ENCODE data around the gene TCEA2.
A peak's percentile ranks its signal among the peaks of the same experiment; 100 is the strongest.

Gene TCEA2

DNA sequence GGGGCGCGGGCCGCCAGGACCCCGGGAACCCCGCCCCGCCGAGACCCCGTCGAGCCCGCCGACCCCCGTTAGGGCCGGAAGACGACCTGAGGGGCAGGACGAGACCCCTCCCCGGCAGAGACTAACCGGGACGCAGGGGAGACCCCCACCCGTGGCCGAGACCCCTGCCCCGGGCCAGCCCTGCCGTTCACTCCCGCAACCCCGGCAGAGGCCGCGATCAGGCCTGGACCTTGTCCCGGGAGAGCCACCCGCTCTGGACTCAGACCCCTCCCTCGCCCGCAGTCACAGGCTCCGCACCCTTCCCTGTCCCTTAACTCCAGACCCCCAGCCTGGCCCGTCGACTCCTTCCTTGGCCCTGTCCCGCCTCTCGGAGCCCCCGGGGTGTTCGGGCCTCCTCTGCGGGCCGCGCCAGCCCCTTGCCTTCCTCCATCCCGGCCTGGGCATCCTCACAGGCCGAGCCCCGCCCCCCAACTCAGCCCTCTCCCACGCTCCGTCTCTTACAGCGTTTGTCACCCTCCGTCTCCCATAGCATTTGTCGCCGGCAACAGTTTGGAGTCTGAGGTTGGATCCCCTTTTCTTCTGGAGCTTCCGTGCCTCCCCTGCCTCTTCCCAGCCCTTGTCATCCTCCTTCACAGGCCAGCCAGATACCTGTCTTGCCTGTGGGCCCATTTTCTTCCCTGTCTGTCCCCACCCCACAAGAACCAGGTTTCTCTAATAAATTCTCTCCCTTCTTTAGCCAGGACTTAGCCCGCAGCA is 569 bp downstream of the TCEA2 start:
- Histone ChIP-seq H3K36me3 (ENCODE audit: insufficient read depth, low read length) (no peaks in the 10 kb centered on the region), H3K4me3 (ENCODE audit: low read depth in 1 of 2, low read length in 2 of 2) (peak overlapping the region; percentile 48 to 78), H3K9me3 (ENCODE audit: low read length) (no peaks in the 10 kb centered on the region), H3K27me3 (ENCODE audit: control insufficient read depth in 1 of 2, insufficient read depth in 2 of 2, low read length in 2 of 2) (no peaks in the 10 kb centered on the region), H3K4me1 (ENCODE audit: insufficient read depth, low read length) (peaks cover 18% of the 10 kb centered on the region), H3K27ac (ENCODE audit: low read depth, low read length) (peak overlapping the region; percentile 84), H3K9ac (ENCODE audit: low read length) (peak overlapping the region; percentile 41)

DNA sequence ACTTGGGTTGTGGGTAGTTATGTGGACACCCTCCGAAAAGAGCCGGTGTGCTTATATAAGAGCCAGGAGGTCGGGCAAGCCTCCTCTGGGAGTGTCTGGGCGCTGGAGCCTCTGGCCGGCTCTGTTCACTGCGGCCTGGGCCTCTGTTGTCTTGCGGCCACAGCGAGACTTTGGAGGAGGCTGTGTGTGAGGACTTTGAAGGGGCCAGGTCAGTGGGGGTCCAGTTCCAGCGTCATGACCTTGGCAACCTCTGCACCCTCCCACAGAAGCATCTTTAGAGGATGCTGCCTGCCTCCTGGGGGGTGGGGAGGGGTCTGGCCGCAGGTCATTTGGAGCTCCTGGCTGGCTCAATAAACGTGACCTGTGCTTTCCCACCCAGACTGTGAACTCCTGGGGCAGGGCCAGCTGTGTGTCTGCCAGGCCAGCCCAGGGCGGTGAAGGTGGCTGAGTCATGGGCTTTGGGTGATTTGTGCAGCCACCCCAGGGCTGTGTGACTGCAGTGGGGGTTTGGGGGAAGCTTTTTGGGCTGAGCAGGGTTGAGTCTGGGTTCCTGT is 1.2 kb downstream of the TCEA2 start:
- H3K9me3 ChIP-seq (ENCODE audit: low read length): no peaks in the 10 kb centered on the region
- peak overlapping the region; percentile 41 for H3K9ac ChIP-seq (ENCODE audit: low read length)
- H3K36me3 ChIP-seq (ENCODE audit: insufficient read depth, low read length): no peaks in the 10 kb centered on the region
- peak overlapping the region; percentile 84 for H3K27ac ChIP-seq (ENCODE audit: low read depth, low read length)
- no peaks in the 10 kb centered on the region for H3K27me3 ChIP-seq (ENCODE audit: control insufficient read depth in 1 of 2, insufficient read depth in 2 of 2, low read length in 2 of 2)
- peaks cover 18% of the 10 kb centered on the region for H3K4me1 ChIP-seq (ENCODE audit: insufficient read depth, low read length)
- peak overlapping the region in 1 of 2 donors; percentile 78 for H3K4me3 ChIP-seq (ENCODE audit: low read depth in 1 of 2, low read length in 2 of 2)

DNA sequence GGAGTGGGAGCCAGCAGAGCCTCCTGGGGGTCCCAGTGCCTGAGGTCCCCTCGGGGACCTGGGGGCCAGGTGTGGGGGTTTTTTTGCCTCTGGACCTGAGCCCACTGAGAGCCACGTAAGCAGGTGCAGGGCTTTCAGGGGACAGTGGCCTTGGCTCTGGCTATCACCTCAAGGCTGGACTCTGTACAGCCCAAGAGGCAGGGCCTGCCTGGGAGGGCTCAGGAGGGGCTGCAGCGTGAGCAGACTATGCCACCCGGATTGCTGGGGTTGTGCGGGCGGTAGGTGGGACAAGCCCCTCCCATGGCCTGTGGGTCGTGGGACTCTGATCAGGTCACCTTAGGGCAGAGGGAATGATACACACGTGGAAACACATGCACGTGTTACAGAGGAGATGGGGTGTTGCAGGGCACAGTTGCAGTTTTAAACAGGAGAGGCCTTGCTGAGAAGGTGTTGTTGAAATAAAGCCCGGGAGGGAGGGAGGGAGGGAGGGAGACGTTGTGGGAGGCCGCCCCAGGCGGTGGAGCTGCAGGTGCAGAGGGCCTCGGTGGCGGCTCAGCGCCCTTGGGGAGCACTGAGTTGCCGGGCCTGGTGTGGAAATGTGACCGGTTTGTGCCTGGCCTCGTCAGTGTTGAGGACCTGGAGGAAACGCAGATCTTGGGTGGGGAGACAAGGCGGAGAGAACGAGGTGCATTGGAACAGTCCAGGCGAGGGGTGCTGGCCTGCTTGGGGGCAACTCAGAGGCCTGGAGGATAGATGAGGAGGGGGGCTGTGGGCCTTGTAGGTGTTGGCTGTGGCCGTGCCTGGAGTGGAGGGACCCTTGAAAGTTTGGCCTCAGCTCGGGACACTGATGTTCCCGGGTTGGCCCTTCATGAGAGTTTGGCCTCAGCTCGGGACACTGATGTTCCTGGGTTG is 2.3 kb downstream of the TCEA2 start:
- Histone ChIP-seq H3K4me3 (ENCODE audit: low read depth in 1 of 2, low read length in 2 of 2) (no peak overlapping the region), H3K36me3 (ENCODE audit: insufficient read depth, low read length) (peaks cover 4% of the 10 kb centered on the region), H3K4me1 (ENCODE audit: insufficient read depth, low read length) (peaks cover 18% of the 10 kb centered on the region), H3K27me3 (ENCODE audit: control insufficient read depth in 1 of 2, insufficient read depth in 2 of 2, low read length in 2 of 2) (no peaks in the 10 kb centered on the region), H3K9ac (ENCODE audit: low read length) (no peak overlapping the region), H3K27ac (ENCODE audit: low read depth, low read length) (no peak overlapping the region), H3K9me3 (ENCODE audit: low read length) (no peaks in the 10 kb centered on the region)

DNA sequence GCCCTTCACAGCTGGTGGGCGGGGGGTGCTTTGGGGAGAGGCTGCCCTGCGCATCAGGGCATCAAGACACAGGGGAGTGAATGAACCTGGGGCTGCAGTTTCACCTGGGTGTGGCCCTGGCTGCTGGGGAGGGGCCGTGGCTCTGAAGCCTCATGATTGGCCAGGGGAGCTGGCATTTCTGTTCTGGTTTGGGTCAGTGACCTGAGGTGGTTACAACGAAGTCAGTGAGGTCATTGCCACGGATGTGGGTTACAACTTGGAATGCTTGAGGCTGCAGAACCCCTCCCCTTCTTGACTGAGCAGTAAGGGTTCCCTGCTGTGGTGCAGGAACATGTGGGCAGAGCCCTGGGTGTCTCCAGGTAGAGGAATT is 3.0 kb downstream of the TCEA2 start:
- H3K36me3 ChIP-seq (ENCODE audit: insufficient read depth, low read length): peaks cover 5% of the 10 kb centered on the region
- H3K27ac ChIP-seq (ENCODE audit: low read depth, low read length): no peak overlapping the region
- no peaks in the 10 kb centered on the region for H3K27me3 ChIP-seq (ENCODE audit: control insufficient read depth in 1 of 2, insufficient read depth in 2 of 2, low read length in 2 of 2)
- no peak overlapping the region for H3K9ac ChIP-seq (ENCODE audit: low read length)
- H3K4me1 ChIP-seq (ENCODE audit: insufficient read depth, low read length): peaks cover 18% of the 10 kb centered on the region
- H3K4me3 ChIP-seq (ENCODE audit: low read depth in 1 of 2, low read length in 2 of 2): no peak overlapping the region
- H3K9me3 ChIP-seq (ENCODE audit: low read length): no peaks in the 10 kb centered on the region

DNA sequence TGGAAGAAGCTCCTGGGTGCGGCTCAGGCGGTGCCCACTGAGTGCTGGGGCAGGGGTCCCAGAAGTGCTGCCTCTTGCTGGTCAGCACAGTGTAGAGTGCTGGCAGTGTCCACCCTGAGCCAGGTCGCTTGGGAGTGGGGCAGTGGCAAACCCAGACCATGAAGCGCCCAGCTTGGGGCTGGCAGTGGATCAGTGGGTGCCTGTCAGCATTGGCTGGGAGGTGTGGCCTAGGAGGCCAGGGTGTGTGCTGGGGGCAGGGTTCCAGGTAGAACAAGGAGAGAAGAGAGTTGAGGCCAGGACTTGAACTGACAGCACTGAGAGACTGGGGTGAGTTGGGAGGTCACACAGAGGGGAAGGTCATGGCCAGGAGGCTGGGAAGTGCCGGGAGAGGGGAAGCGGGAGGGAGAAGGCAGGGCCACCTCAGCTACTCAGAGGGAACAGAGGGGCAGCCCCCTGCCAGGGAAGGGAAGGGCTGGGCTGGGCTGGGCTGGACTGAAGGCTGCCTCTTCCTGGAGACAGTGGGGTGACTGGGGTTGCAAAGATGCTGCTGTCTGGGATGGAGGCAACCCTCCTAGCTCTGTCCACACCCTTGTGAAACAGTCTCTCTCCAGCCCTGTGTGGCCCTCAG is 4.1 kb downstream of the TCEA2 start:
- peaks cover 15% of the 10 kb centered on the region for H3K4me1 ChIP-seq (ENCODE audit: insufficient read depth, low read length)
- no peak overlapping the region for H3K27ac ChIP-seq (ENCODE audit: low read depth, low read length)
- no peaks in the 10 kb centered on the region for H3K9me3 ChIP-seq (ENCODE audit: low read length)
- peaks cover 5% of the 10 kb centered on the region for H3K36me3 ChIP-seq (ENCODE audit: insufficient read depth, low read length)
- H3K4me3 ChIP-seq (ENCODE audit: low read depth in 1 of 2, low read length in 2 of 2): no peak overlapping the region
- no peaks in the 10 kb centered on the region for H3K27me3 ChIP-seq (ENCODE audit: control insufficient read depth in 1 of 2, insufficient read depth in 2 of 2, low read length in 2 of 2)
- H3K9ac ChIP-seq (ENCODE audit: low read length): no peak overlapping the region

DNA sequence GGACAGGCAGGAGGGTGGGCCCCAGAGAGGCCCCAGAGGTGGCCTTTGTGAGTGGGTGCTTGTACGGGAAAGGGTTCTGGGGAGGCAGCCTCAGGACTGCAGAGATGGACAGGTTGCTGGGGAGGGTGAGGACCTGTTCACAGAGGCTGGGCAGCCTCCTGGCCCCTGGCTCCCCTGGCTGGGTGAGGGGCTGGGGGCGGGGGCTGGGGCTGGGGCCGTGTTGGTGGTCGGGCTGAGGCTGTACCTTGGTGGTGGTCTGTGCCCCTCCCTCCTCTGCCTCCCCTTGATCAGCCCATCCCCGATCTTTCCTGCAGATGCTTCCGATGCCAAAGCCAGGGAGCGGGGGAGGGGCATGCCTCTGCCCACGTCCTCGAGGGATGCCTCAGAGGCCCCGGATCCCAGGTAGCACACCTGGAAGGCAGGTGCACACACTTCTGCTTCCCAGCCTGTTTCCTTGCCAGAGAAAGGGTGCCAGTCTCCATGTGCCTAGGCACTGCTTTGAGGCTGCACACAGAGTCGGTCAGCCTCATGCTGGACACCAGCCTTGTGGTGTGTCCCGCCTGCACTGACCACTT is 4.8 kb downstream of the TCEA2 start:
- peaks cover 9% of the 10 kb centered on the region for H3K4me1 ChIP-seq (ENCODE audit: insufficient read depth, low read length)
- no peaks in the 10 kb centered on the region for H3K27me3 ChIP-seq (ENCODE audit: control insufficient read depth in 1 of 2, insufficient read depth in 2 of 2, low read length in 2 of 2)
- peaks cover 5% of the 10 kb centered on the region for H3K36me3 ChIP-seq (ENCODE audit: insufficient read depth, low read length)
- H3K4me3 ChIP-seq (ENCODE audit: low read depth in 1 of 2, low read length in 2 of 2): no peak overlapping the region
- H3K27ac ChIP-seq (ENCODE audit: low read depth, low read length): no peak overlapping the region
- no peaks in the 10 kb centered on the region for H3K9me3 ChIP-seq (ENCODE audit: low read length)
- H3K9ac ChIP-seq (ENCODE audit: low read length): no peak overlapping the region

DNA sequence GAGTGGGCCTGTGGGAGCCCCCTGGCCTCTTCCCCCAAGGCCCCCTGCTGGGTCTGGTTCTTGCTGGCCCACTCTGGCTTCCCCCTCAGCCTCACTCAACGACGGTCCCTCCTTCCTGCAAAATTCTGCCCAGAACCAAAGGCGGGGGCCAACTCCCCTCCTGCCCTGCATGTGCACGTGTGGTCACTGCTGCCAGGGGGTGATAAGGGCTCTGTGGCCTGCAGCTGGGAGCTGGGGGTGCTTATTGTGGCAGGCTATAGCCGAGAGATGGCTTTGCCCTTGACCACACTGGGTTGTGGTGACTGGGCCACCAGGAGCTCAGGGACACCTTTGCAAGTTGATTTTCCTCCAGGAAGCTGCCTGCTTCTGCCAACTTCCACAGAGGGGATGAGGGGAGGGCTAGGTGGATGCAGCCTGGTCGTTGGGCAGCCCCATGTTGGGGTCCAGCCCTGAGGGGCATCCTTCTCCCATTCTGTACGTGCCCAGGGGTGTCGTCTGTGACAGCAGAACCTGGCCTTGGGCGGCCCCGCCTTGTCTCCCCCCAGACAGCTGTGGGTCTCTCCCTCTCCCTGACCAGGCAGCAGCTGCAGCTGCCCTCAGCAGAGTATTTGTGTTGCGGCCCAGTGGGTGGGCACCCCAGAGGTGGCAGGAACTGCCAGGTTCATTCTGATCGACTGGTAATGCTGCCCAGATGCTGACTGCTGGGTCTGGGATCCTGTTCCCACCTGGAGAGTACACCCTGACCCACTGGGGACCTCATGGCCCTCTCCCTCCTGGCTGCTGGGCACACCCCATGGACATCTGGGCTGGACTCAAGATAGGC is 5.6 kb downstream of the TCEA2 start:
- Histone ChIP-seq H3K36me3 (ENCODE audit: insufficient read depth, low read length) (peaks cover 5% of the 10 kb centered on the region), H3K4me3 (ENCODE audit: low read depth in 1 of 2, low read length in 2 of 2) (no peak overlapping the region), H3K9ac (ENCODE audit: low read length) (no peak overlapping the region), H3K4me1 (ENCODE audit: insufficient read depth, low read length) (peaks cover 9% of the 10 kb centered on the region), H3K27me3 (ENCODE audit: control insufficient read depth in 1 of 2, insufficient read depth in 2 of 2, low read length in 2 of 2) (no peaks in the 10 kb centered on the region), H3K27ac (ENCODE audit: low read depth, low read length) (no peak overlapping the region), H3K9me3 (ENCODE audit: low read length) (no peaks in the 10 kb centered on the region)

DNA sequence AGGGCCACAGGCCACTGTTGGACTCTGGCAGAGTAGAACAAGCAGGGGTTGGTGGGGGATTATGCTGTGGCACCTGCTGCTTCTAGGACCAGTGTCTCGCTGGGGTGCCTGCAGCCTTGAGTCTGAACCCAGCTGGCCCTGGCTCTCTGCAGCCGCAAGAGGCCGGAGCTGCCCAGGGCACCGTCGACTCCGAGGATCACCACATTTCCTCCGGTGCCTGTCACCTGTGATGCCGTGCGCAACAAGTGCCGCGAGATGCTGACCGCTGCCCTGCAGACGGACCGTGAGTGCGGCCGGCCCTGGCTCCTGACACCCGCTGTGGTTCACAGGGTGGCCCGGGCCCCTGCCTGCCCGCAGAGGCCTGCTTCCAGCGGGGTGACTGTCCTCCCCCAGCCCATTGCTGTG is 6.2 kb downstream of the TCEA2 start:
- Histone ChIP-seq H3K9me3 (ENCODE audit: low read length) (no peaks in the 10 kb centered on the region), H3K9ac (ENCODE audit: low read length) (no peak overlapping the region), H3K4me3 (ENCODE audit: low read depth in 1 of 2, low read length in 2 of 2) (no peak overlapping the region), H3K4me1 (ENCODE audit: insufficient read depth, low read length) (peaks cover 4% of the 10 kb centered on the region), H3K27ac (ENCODE audit: low read depth, low read length) (no peak overlapping the region), H3K27me3 (ENCODE audit: control insufficient read depth in 1 of 2, insufficient read depth in 2 of 2, low read length in 2 of 2) (no peaks in the 10 kb centered on the region), H3K36me3 (ENCODE audit: insufficient read depth, low read length) (peaks cover 5% of the 10 kb centered on the region)

DNA sequence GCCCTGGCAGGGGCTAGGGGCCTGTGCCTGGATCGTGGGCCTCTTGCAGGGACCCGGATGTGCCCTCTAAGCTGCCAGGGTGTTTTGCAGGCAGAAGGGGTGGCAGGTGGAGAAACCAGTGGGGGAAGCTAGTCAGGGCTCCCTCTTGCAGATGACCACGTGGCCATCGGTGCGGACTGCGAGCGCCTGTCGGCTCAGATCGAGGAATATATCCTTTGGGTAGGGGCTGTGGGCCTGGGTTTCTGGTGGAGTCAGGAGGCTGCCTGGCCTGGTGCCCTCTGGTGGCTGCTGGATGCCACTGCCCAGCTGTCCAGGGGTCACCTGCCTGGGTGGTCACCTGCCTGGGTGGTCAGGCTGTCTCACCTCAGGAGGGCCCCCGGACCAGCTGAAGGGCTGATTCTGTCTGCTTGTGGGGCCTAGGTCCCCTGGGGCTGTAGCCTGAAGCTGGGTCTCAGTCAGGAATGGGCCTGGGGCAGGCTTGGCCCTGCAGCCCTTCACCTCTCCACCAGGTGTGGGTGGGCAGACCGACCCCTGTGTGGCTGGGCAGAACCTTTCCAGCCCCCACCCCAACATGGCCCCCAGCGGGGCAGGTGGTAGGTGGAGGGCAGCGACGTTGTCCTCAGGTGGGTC is 6.7 kb downstream of the TCEA2 start:
- H3K36me3 ChIP-seq (ENCODE audit: insufficient read depth, low read length): peaks cover 5% of the 10 kb centered on the region
- no peaks in the 10 kb centered on the region for H3K9me3 ChIP-seq (ENCODE audit: low read length)
- H3K4me1 ChIP-seq (ENCODE audit: insufficient read depth, low read length): no peaks in the 10 kb centered on the region
- H3K27me3 ChIP-seq (ENCODE audit: control insufficient read depth in 1 of 2, insufficient read depth in 2 of 2, low read length in 2 of 2): no peaks in the 10 kb centered on the region
- no peak overlapping the region for H3K9ac ChIP-seq (ENCODE audit: low read length)
- H3K27ac ChIP-seq (ENCODE audit: low read depth, low read length): no peak overlapping the region
- H3K4me3 ChIP-seq (ENCODE audit: low read depth in 1 of 2, low read length in 2 of 2): no peak overlapping the region

DNA sequence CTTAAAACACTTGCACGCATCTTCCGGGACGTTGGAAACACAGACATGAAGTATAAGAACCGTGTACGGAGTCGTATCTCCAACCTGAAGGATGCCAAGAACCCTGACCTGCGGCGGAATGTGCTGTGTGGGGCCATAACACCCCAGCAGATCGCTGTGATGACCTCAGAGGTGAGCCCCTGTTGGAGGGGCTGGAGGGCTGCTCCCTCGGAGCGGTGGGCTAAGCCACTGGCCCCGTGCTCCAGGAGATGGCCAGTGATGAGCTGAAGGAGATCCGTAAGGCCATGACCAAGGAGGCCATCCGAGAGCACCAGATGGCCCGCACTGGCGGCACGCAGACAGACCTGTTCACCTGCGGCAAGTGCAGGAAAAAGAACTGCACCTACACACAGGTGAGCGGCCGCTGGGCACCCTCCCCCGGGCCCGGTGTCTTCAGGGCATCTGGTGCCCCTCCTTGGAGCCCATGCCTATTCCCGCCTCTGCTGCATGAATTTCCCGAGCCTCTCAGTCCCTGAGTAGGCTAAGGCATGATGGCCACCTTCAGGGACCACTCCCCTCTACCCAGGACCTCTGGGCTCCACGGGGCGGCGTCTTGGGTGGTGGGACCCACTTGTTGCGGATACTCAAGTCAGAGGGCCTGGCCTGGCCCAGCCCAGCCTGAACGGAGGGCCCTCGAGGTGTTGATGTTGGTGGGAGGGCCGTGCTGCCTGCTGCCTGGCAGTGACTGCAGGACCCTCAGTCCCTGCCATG is 7.4 kb downstream of the TCEA2 start:
- Histone ChIP-seq H3K9ac (ENCODE audit: low read length) (no peak overlapping the region), H3K4me3 (ENCODE audit: low read depth in 1 of 2, low read length in 2 of 2) (no peak overlapping the region), H3K4me1 (ENCODE audit: insufficient read depth, low read length) (no peaks in the 10 kb centered on the region), H3K9me3 (ENCODE audit: low read length) (no peaks in the 10 kb centered on the region), H3K36me3 (ENCODE audit: insufficient read depth, low read length) (peaks cover 5% of the 10 kb centered on the region), H3K27me3 (ENCODE audit: control insufficient read depth in 1 of 2, insufficient read depth in 2 of 2, low read length in 2 of 2) (no peaks in the 10 kb centered on the region), H3K27ac (ENCODE audit: low read depth, low read length) (no peak overlapping the region)
